CD4-positive, alpha-beta T cell treated with Interleukin-17A for 4 hours (primary cell): Measurements from ENCODE around the gene KRTAP3-1.
"Not testable (repeated sequence)": the region's sequence is repeated elsewhere in the genome, so short reads cannot be mapped to it uniquely, and the experiment has no call there.

Source experiments
- DNase-seq: peaks from one replicate; pipeline ENCODE4 v3.0.0-alpha.2; 2020; ENCODE audit warnings: mixed read lengths

Gene KRTAP3-1

GRCh38 chr17:41013606-41014005 is 4.7 kb upstream of the KRTAP3-1 start:
- DNase-seq, result no peak

- DNase-seq, result no peak
Measured at GRCh38 chr17:41013181-41013580, 4.3 kb upstream of the KRTAP3-1 start.

- DNase-seq, result no peak
Measured at GRCh38 chr17:41012326-41013120, 3.6 kb upstream of the KRTAP3-1 start.

- no peak for DNase-seq
Measured at GRCh38 chr17:41010441-41010840, 1.5 kb upstream of the KRTAP3-1 start.

GRCh38 chr17:41009936-41010335 is 1.0 kb upstream of the KRTAP3-1 start:
- no peak for DNase-seq

GRCh38 chr17:41009301-41009760 is 403 bp upstream of the KRTAP3-1 start:
- DNase-seq, result no peak

- DNase-seq, result no peak
Measured at GRCh38 chr17:41004397-41004796, 4.5 kb downstream of the KRTAP3-1 start.

GRCh38 chr17:41003926-41004325 is 5.0 kb downstream of the KRTAP3-1 start:
- DNase-seq, result no peak

GRCh38 chr17:41002814-41003213 is 6.1 kb downstream of the KRTAP3-1 start:
- no peak for DNase-seq

GRCh38 chr17:41001795-41002194 is 7.1 kb downstream of the KRTAP3-1 start:
- no peak for DNase-seq

- not testable (repeated sequence) for DNase-seq
Measured at GRCh38 chr17:40999563-40999962, 9.4 kb downstream of the KRTAP3-1 start, which contains the start of gene KRTAP3-2. TSS of gene KRTAP3-2 (minus strand) at chr17:40999906. CDS start at chr17:40999853, 53 bp downstream.

- DNase-seq, result no peak
Measured at GRCh38 chr17:40997361-40997760, 11.6 kb downstream of the KRTAP3-1 start.

- DNase-seq, result no peak
Measured at GRCh38 chr17:40996829-40997228, 12.1 kb downstream of the KRTAP3-1 start.

GRCh38 chr17:40995116-40995515 is 13.8 kb downstream of the KRTAP3-1 start:
- DNase-seq, result no peak

- DNase-seq, result no peak
Measured at GRCh38 chr17:40993839-40994238, 15.1 kb downstream of the KRTAP3-1 start, which contains the start of gene KRTAP3-3. TSS of gene KRTAP3-3 (minus strand) at chr17:40994164. CDS start at chr17:40994097, 67 bp downstream.

GRCh38 chr17:40993084-40993483 is 15.8 kb downstream of the KRTAP3-1 start:
- no peak for DNase-seq

GRCh38 chr17:40992666-40993065 is 16.3 kb downstream of the KRTAP3-1 start:
- DNase-seq, result no peak

- DNase-seq, result no peak
Measured at GRCh38 chr17:40986920-40987319, 22.0 kb downstream of the KRTAP3-1 start.

- DNase-seq, result no peak
Measured at GRCh38 chr17:40984226-40984625, 24.7 kb downstream of the KRTAP3-1 start, which contains the start of gene KRT40. TSS of gene KRT40 (minus strand) at chr17:40984326. CDS start at chr17:40984273, 53 bp downstream.

- no peak for DNase-seq
Measured at GRCh38 chr17:40981115-40981514, 27.8 kb downstream of the KRTAP3-1 start.

GRCh38 chr17:40980596-40980995 is 28.3 kb downstream of the KRTAP3-1 start:
- DNase-seq, result no peak

GRCh38 chr17:40980117-40980516 is 28.8 kb downstream of the KRTAP3-1 start:
- DNase-seq, result no peak

GRCh38 chr17:40978575-40979151 is 30.3 kb downstream of the KRTAP3-1 start:
- DNase-seq, result no peak

GRCh38 chr17:40975516-40975915 is 33.4 kb downstream of the KRTAP3-1 start:
- DNase-seq, result no peak
